Caco-2 (cell line): ENCODE data around the gene STIM2. TPM values are rescaled to one million over a fixed set of nuclear protein-coding genes. Genes with fewer than 3 reads are reported as not detected.

Experiments
- BruUV-seq: library from RNA; stranded (reverse); fragments of 400-500 nt; replicated peaks from 2 replicates; lab custom pipeline; 2021; lab: Mats Ljungman, UMichigan
- CTCF ChIA-PET: fragments of 300-600 bp; sonication (Branson Sonifier 250); formaldehyde crosslinking; loops from one replicate; lab custom pipeline; 2022; ENCODE audit warnings: antibody characterized with exemption; lab: Charles Lee
- POLR2A ChIA-PET: fragments of 300-600 bp; sonication (Branson Sonifier 250); formaldehyde crosslinking; loops from one replicate; lab custom pipeline; 2022; ENCODE audit warnings: antibody characterized with exemption; lab: Charles Lee
- DNase-seq, 2 experiments: peaks; one replicate each; pipeline versions ENCODE4 v3.0.0 to v3.0.0-alpha.2; 2020 to 2022
- H3K27me3 ChIP-seq: replicated peaks from 2 replicates; pipeline ENCODE4 v1.6.0; 2011; ENCODE audit warnings: low read length; ENCODE audit not compliant: control insufficient read depth, insufficient read depth
- H3K36me3 ChIP-seq: 2 replicates; pipeline ENCODE4 v1.5.1; 2011; ENCODE audit warnings: low read length; ENCODE audit not compliant: control insufficient read depth, insufficient read depth
- H3K4me1 ChIP-seq: fragments of 250-450 bp; sonication (Bioruptor Pico); 2 replicates; pipeline ENCODE4 v1.5.1; 2020; ENCODE audit warnings: mild to moderate bottlenecking
- H3K4me3 ChIP-seq: 2 replicates; pipeline ENCODE4 v1.5.1; 2011; ENCODE audit warnings: low read depth, mild to moderate bottlenecking, control low read depth, low read length
- H3K9me3 ChIP-seq: fragments of 250-450 bp; sonication (Bioruptor Pico); 2 replicates; pipeline ENCODE4 v1.5.1; 2020; ENCODE audit warnings: mild to moderate bottlenecking, moderate library complexity
- H3K27ac Mint-ChIP-seq: one replicate; pipeline ENCODE4 v1.8.0; 2022; ENCODE audit warnings: mixed read lengths; ENCODE audit not compliant: unreplicated experiment
- H3K27me3 Mint-ChIP-seq: one replicate; pipeline ENCODE4 v1.8.0; 2022; ENCODE audit warnings: mixed read lengths; ENCODE audit not compliant: insufficient read depth, unreplicated experiment
- H3K36me3 Mint-ChIP-seq: one replicate; pipeline ENCODE4 v1.8.0; 2022; ENCODE audit warnings: mild to moderate bottlenecking, mixed read lengths; ENCODE audit not compliant: insufficient read depth, unreplicated experiment
- H3K4me1 Mint-ChIP-seq: one replicate; pipeline ENCODE4 v1.8.0; 2022; ENCODE audit warnings: low read depth, mixed read lengths; ENCODE audit not compliant: unreplicated experiment
- H3K4me3 Mint-ChIP-seq: one replicate; pipeline ENCODE4 v1.8.0; 2022; ENCODE audit warnings: mild to moderate bottlenecking, moderate library complexity, mixed read lengths; ENCODE audit not compliant: unreplicated experiment
- H3K9me3 Mint-ChIP-seq: one replicate; pipeline ENCODE4 v1.8.0; 2022; ENCODE audit warnings: mixed read lengths; ENCODE audit not compliant: unreplicated experiment
- intact Hi-C: fragments of 100-400 bp; cut with micrococcal nuclease; formaldehyde crosslinking; loops from one replicate; pipeline ENCODE4 v1.10.0; 2022; ENCODE audit not compliant: unreplicated experiment
- total RNA-seq: library from RNA; stranded (reverse); gene quantifications from 2 replicates; pipeline ENCODE4 v1.2.3, GENCODE V29; 2022
- TF ChIP-seq, protein P1 (sequence below), 2 experiments: fragments of 200-600 bp in 1 of 2; IDR thresholded peaks; 1 replicate in 1 of 2; 2 replicates in 1 of 2; pipeline versions ENCODE4 v1.5.1 to v1.8.0; 2011 to 2022; ENCODE audit warnings: antibody characterized with exemption in 1 of 2, control low read depth in 1 of 2, inconsistent platforms in 1 of 2, low read depth in 1 of 2, low read length in 1 of 2, mild to moderate bottlenecking in 1 of 2, moderate library complexity in 1 of 2; ENCODE audit not compliant: insufficient read depth in 1 of 2, severe bottlenecking in 1 of 2, unreplicated experiment in 1 of 2

Gene STIM2
- total RNA-seq, 1 experiment from 2014 or later, result 27.2 TPM

- H3K9me3 Mint-ChIP-seq, result no peaks in the 10 kb centered on the region
- BruUV-seq, result no TSS peak
- Histone ChIP-seq H3K36me3 (no peaks in the 10 kb centered on the region), H3K27me3 (no peaks in the 10 kb centered on the region), H3K9me3 (no peaks in the 10 kb centered on the region), H3K4me1 (no peaks in the 10 kb centered on the region), H3K4me3 (no peak overlapping the region)
- H3K27me3 Mint-ChIP-seq, result no peaks in the 10 kb centered on the region
- H3K27ac Mint-ChIP-seq, result no peak overlapping the region
- intact Hi-C loops, result no loop called here
- H3K4me1 Mint-ChIP-seq, result no peaks in the 10 kb centered on the region
- no peaks in the 10 kb centered on the region for H3K36me3 Mint-ChIP-seq
- TF ChIP-seq, protein P1, sequence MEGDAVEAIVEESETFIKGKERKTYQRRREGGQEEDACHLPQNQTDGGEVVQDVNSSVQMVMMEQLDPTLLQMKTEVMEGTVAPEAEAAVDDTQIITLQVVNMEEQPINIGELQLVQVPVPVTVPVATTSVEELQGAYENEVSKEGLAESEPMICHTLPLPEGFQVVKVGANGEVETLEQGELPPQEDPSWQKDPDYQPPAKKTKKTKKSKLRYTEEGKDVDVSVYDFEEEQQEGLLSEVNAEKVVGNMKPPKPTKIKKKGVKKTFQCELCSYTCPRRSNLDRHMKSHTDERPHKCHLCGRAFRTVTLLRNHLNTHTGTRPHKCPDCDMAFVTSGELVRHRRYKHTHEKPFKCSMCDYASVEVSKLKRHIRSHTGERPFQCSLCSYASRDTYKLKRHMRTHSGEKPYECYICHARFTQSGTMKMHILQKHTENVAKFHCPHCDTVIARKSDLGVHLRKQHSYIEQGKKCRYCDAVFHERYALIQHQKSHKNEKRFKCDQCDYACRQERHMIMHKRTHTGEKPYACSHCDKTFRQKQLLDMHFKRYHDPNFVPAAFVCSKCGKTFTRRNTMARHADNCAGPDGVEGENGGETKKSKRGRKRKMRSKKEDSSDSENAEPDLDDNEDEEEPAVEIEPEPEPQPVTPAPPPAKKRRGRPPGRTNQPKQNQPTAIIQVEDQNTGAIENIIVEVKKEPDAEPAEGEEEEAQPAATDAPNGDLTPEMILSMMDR (IDR thresholded peaks at IDR 0.05; ENCODE audit: insufficient read depth in 1 of 2, low read depth in 1 of 2, low read length in 1 of 2, severe bottlenecking in 1 of 2, unreplicated experiment in 1 of 2), result no peak
- H3K4me3 Mint-ChIP-seq, result no peak overlapping the region
- no peak for DNase-seq
- POLR2A ChIA-PET, result no interaction called here
- CTCF ChIA-PET, result interaction anchor here (0.5 kb wide), 1 partner anchor 55 kb away, joined by 3 read pairs; no protein-coding TSS in a partner anchor
These were observed 144.9 kb downstream of the STIM2 start for GRCh38 chr4:27005501-27005900.

DNA sequence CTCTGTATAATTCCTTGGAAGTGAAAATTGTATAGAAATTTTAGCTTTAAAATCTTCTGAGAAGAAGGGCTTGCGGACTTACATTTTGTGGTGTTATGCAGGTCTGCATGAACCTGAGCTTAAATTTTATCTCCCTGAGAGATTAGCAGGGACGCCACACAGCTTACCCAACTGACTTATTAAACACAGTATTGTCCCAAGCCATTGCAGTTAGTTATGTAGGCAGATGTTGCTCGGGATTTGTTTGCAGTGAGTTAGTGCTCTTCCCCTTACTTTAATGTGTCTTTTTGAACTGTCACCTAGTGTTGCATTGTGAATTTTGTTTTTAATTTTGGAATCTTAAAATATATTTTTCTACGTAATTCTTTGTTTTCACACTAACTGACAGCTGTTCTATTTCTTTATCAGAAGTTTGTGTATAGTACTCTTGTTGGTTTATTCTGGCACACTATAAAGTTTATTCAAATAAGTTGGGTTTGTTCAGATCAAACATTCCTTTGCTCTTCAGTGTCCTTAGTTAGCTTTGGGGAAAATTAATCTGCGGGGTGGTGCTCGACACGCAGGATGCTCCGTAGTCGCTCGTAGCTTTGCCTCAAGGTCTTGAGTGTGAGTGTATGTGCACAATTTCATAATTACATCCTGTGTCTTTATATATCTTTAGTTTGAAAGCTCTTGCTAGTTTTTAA, 145.4 kb downstream of the STIM2 start:
- Mint-ChIP-seq H3K36me3 (no peaks in the 10 kb centered on the region), H3K9me3 (no peaks in the 10 kb centered on the region), H3K4me1 (no peaks in the 10 kb centered on the region), H3K27ac (no peak overlapping the region), H3K4me3 (no peak overlapping the region), H3K27me3 (no peaks in the 10 kb centered on the region)
- Histone ChIP-seq H3K36me3 (no peaks in the 10 kb centered on the region), H3K27me3 (no peaks in the 10 kb centered on the region), H3K4me1 (no peaks in the 10 kb centered on the region), H3K9me3 (no peaks in the 10 kb centered on the region), H3K4me3 (no peak overlapping the region)
- CTCF ChIA-PET, result interaction anchor here (0.5 kb wide), 1 partner anchor 54 kb away, joined by 3 read pairs; no protein-coding TSS in a partner anchor
- DNase-seq, result no peak
- TF ChIP-seq, protein P1 (IDR thresholded peaks at IDR 0.05; ENCODE audit: insufficient read depth in 1 of 2, low read depth in 1 of 2, low read length in 1 of 2, severe bottlenecking in 1 of 2, unreplicated experiment in 1 of 2), result no peak
- POLR2A ChIA-PET, result no interaction called here
- BruUV-seq, result no TSS peak
- intact Hi-C loops, result no loop called here

- H3K36me3 Mint-ChIP-seq, result no peaks in the 10 kb centered on the region
- H3K27me3 Mint-ChIP-seq, result no peaks in the 10 kb centered on the region
- TF ChIP-seq, protein P1 (IDR thresholded peaks at IDR 0.05; ENCODE audit: insufficient read depth in 1 of 2, low read depth in 1 of 2, low read length in 1 of 2, severe bottlenecking in 1 of 2, unreplicated experiment in 1 of 2), result no peak
- H3K4me1 Mint-ChIP-seq, result no peaks in the 10 kb centered on the region
- no peaks in the 10 kb centered on the region for H3K27me3 ChIP-seq
- no peaks in the 10 kb centered on the region for H3K9me3 Mint-ChIP-seq
- H3K4me3 Mint-ChIP-seq, result no peak overlapping the region
- no peaks in the 10 kb centered on the region for H3K4me1 ChIP-seq
- H3K4me3 ChIP-seq, result no peak overlapping the region
- intact Hi-C loops, result no loop called here
- DNase-seq, result no peak
- ChIA-PET CTCF (no interaction called here), POLR2A (interaction anchor here (0.6 kb wide), 1 partner anchor 20 kb away, joined by 3 read pairs; no protein-coding TSS in a partner anchor)
- H3K36me3 ChIP-seq, result no peaks in the 10 kb centered on the region
- no TSS peak for BruUV-seq
- H3K9me3 ChIP-seq, result no peaks in the 10 kb centered on the region
- no peak overlapping the region for H3K27ac Mint-ChIP-seq
These were observed 146.0 kb downstream of the STIM2 start for GRCh38 chr4:27006646-27007045.
